ENCODE measurements around the gene TDRD15. TPM values are rescaled to one million over a fixed set of nuclear protein-coding genes. Genes with fewer than 3 reads are reported as not detected.
"Not testable (repeated sequence)": the region's sequence is repeated elsewhere in the genome, so short reads cannot be mapped to it uniquely, and the experiment has no call there.

The TDRD15 gene
- total RNA-seq, 1 donor from 2014 or later, result not detected

- DNase-seq, result no peak
- H3K9me3 Mint-ChIP-seq (ENCODE audit: unreplicated experiment), result no peaks in the 10 kb centered on the region
- no peak overlapping the region for H3K27ac Mint-ChIP-seq (ENCODE audit: unreplicated experiment)
- H3K4me3 Mint-ChIP-seq (ENCODE audit: unreplicated experiment), result no peak overlapping the region
- H3K4me1 Mint-ChIP-seq (ENCODE audit: low read depth, unreplicated experiment), result no peaks in the 10 kb centered on the region
- TF ChIP-seq CTCF (IDR thresholded peaks at IDR 0.05; ENCODE audit: partially characterized antibody, unreplicated experiment), result no peak
- H3K36me3 Mint-ChIP-seq (ENCODE audit: unreplicated experiment), result no peaks in the 10 kb centered on the region
- H3K27me3 Mint-ChIP-seq (ENCODE audit: unreplicated experiment), result no peaks in the 10 kb centered on the region
Measured at GRCh38 chr2:21142149-21142548, 18.4 kb downstream of the TDRD15 start.

GRCh38 chr2:21146638-21147037 lies 22.9 kb downstream of the TDRD15 start:
- Mint-ChIP-seq H3K27me3 (ENCODE audit: unreplicated experiment) (no peaks in the 10 kb centered on the region), H3K4me1 (ENCODE audit: low read depth, unreplicated experiment) (no peaks in the 10 kb centered on the region), H3K4me3 (ENCODE audit: unreplicated experiment) (no peak overlapping the region), H3K27ac (ENCODE audit: unreplicated experiment) (no peak overlapping the region), H3K9me3 (ENCODE audit: unreplicated experiment) (no peaks in the 10 kb centered on the region), H3K36me3 (ENCODE audit: unreplicated experiment) (no peaks in the 10 kb centered on the region)
- DNase-seq, result no peak
- TF ChIP-seq CTCF (IDR thresholded peaks at IDR 0.05; ENCODE audit: partially characterized antibody, unreplicated experiment), result no peak

- H3K27me3 Mint-ChIP-seq (ENCODE audit: unreplicated experiment), result no peaks in the 10 kb centered on the region
- H3K36me3 Mint-ChIP-seq (ENCODE audit: unreplicated experiment), result no peaks in the 10 kb centered on the region
- H3K27ac Mint-ChIP-seq (ENCODE audit: unreplicated experiment), result no peak overlapping the region
- no peak overlapping the region for H3K4me3 Mint-ChIP-seq (ENCODE audit: unreplicated experiment)
- TF ChIP-seq CTCF (IDR thresholded peaks at IDR 0.05; ENCODE audit: partially characterized antibody, unreplicated experiment), result no peak
- peaks cover 2% of the 10 kb centered on the region for H3K9me3 Mint-ChIP-seq (ENCODE audit: unreplicated experiment)
- DNase-seq, result no peak
- no peaks in the 10 kb centered on the region for H3K4me1 Mint-ChIP-seq (ENCODE audit: low read depth, unreplicated experiment)
Measured at GRCh38 chr2:21148718-21149117, 24.9 kb downstream of the TDRD15 start.

- H3K9me3 Mint-ChIP-seq (ENCODE audit: unreplicated experiment); H3K4me3 Mint-ChIP-seq (ENCODE audit: unreplicated experiment); DNase-seq; H3K4me1 Mint-ChIP-seq (ENCODE audit: low read depth, unreplicated experiment); H3K27ac Mint-ChIP-seq (ENCODE audit: unreplicated experiment); H3K27me3 Mint-ChIP-seq (ENCODE audit: unreplicated experiment); H3K36me3 Mint-ChIP-seq (ENCODE audit: unreplicated experiment): not testable (repeated sequence)
Measured at GRCh38 chr2:21151234-21151633, 27.5 kb downstream of the TDRD15 start.

- Mint-ChIP-seq H3K27ac (ENCODE audit: unreplicated experiment) (no peak overlapping the region), H3K36me3 (ENCODE audit: unreplicated experiment) (no peaks in the 10 kb centered on the region), H3K4me3 (ENCODE audit: unreplicated experiment) (no peak overlapping the region), H3K9me3 (ENCODE audit: unreplicated experiment) (peaks cover 2% of the 10 kb centered on the region), H3K27me3 (ENCODE audit: unreplicated experiment) (no peaks in the 10 kb centered on the region), H3K4me1 (ENCODE audit: low read depth, unreplicated experiment) (no peaks in the 10 kb centered on the region)
- TF ChIP-seq CTCF (IDR thresholded peaks at IDR 0.05; ENCODE audit: partially characterized antibody, unreplicated experiment), result no peak
- no peak for DNase-seq
Measured at GRCh38 chr2:21155365-21156136, 31.8 kb downstream of the TDRD15 start.

Measured in glutamatergic neuron (in vitro differentiated cells).